B cell (primary cell): ENCODE results near the gene TAGLN2. TPM values are rescaled to one million over a fixed set of nuclear protein-coding genes. Genes with fewer than 3 reads are reported as not detected.

Experiments used
- ATAC-seq: fragments of 200-7000 bp; cut with Tn5 transposase; one replicate; pipeline ENCODE4 v1.10.0; 2021; ENCODE audit warnings: low read depth, mild to moderate bottlenecking, moderate number of reproducible peaks, moderate library complexity
- CTCF ChIA-PET: fragments of 350-600 bp; sonication (Branson Sonifier 250); formaldehyde crosslinking; loops from one replicate; lab custom pipeline; 2021; ENCODE audit warnings: antibody characterized with exemption, inconsistent platforms; lab: Charles Lee
- POLR2A ChIA-PET: fragments of 350-600 bp; sonication (Branson Sonifier 250); formaldehyde crosslinking; loops from one replicate; lab custom pipeline; 2021; ENCODE audit warnings: antibody characterized with exemption; lab: Charles Lee
- DNase-seq: peaks from one replicate; pipeline ENCODE4 v3.0.0; 2013
- H2AFZ ChIP-seq: 2 replicates; pipeline ENCODE4 v1.6.1; 2012; ENCODE audit warnings: mild to moderate bottlenecking, low read depth, low read length; ENCODE audit not compliant: insufficient read depth, poor library complexity, severe bottlenecking
- H3K27ac ChIP-seq, 2 donors: 1 replicate in 1 of 2; 2 replicates in 1 of 2; pipeline ENCODE4 v1.5.1; 2012 to 2013; ENCODE audit warnings: low read length in 2 of 2, mild to moderate bottlenecking in 2 of 2, moderate library complexity in 1 of 2
- H3K27me3 ChIP-seq, 4 experiments: fragments of 200-600 bp in 1 of 4; sonication (generic) in 1 of 4; replicated peaks in 1 of 4; 1 replicate in 2 of 4; 2 replicates in 2 of 4; pipeline versions ENCODE4 v1.6.1 to v1.7.0; 2013 to 2016; ENCODE audit warnings: low read length in 3 of 4, mild to moderate bottlenecking in 2 of 4, mixed read lengths in 1 of 4, moderate library complexity in 1 of 4; ENCODE audit not compliant: insufficient read depth in 4 of 4, control insufficient read depth in 3 of 4; ENCODE audit errors: control extremely low read depth in 1 of 4
- H3K36me3 ChIP-seq, 2 experiments: replicated peaks in 1 of 2; 1 replicate in 1 of 2; 2 replicates in 1 of 2; pipeline versions ENCODE4 v1.6.1 to v1.7.1; 2013; ENCODE audit warnings: low read length in 1 of 2; ENCODE audit not compliant: insufficient read depth in 2 of 2, control insufficient read depth in 1 of 2; ENCODE audit errors: control extremely low read depth in 1 of 2, extremely low read depth in 1 of 2
- H3K4me1 ChIP-seq, 2 donors: fragments of 200-600 bp in 1 of 2; sonication (generic) in 1 of 2; 1 replicate in 1 of 2; 2 replicates in 1 of 2; pipeline versions ENCODE4 v1.5.1 to v1.6.1; 2013 to 2017; ENCODE audit warnings: low read length in 2 of 2; ENCODE audit not compliant: control insufficient read depth in 2 of 2, insufficient read depth in 2 of 2
- H3K4me2 ChIP-seq: replicated peaks from 2 replicates; pipeline ENCODE3; 2012; ENCODE audit warnings: mild to moderate bottlenecking, low read depth, low read length; ENCODE audit not compliant: poor library complexity, severe bottlenecking
- H3K4me3 ChIP-seq, 5 experiments: fragments of 200-600 bp in 1 of 5; sonication (generic) in 1 of 5; 1 replicate in 3 of 5; 2 replicates in 2 of 5; pipeline versions ENCODE4 v1.5.1 to v1.7.0; 2011 to 2016; ENCODE audit warnings: low read length in 4 of 5, mild to moderate bottlenecking in 4 of 5, low read depth in 2 of 5, control low read depth in 1 of 5, moderate library complexity in 1 of 5; ENCODE audit not compliant: insufficient read depth in 1 of 5; ENCODE audit errors: control extremely low read depth in 1 of 5, extremely low read depth in 1 of 5
- H3K79me2 ChIP-seq: fragments of 200-600 bp; sonication (generic); one replicate; pipeline ENCODE4 v1.6.0; 2016; ENCODE audit warnings: low read length; ENCODE audit not compliant: control insufficient read depth, insufficient read depth
- H3K9ac ChIP-seq: fragments of 200-600 bp; sonication (generic); 2 replicates; pipeline ENCODE4 v1.6.1; 2017; ENCODE audit warnings: mild to moderate bottlenecking, low read length, moderate library complexity
- H3K9me3 ChIP-seq, 3 donors: one replicate each; pipeline versions ENCODE4 v1.6.1 to v1.7.1; 2013; ENCODE audit warnings: low read length in 2 of 3; ENCODE audit not compliant: control insufficient read depth in 2 of 3, insufficient read depth in 1 of 3; ENCODE audit errors: control extremely low read depth in 1 of 3
- H4K20me1 ChIP-seq: 2 replicates; pipeline ENCODE4 v1.6.0; 2012; ENCODE audit warnings: mild to moderate bottlenecking, low read length; ENCODE audit not compliant: insufficient read depth, control insufficient read depth, poor library complexity, severe bottlenecking
- H3K27ac Mint-ChIP-seq: one replicate; pipeline ENCODE4 v1.8.0; 2021; ENCODE audit warnings: mixed read lengths
- H3K27me3 Mint-ChIP-seq: one replicate; pipeline ENCODE4 v1.8.0; 2021; ENCODE audit warnings: mixed read lengths
- H3K4me1 Mint-ChIP-seq: one replicate; pipeline ENCODE4 v1.8.0; 2021; ENCODE audit warnings: mixed read lengths
- H3K4me3 Mint-ChIP-seq: one replicate; pipeline ENCODE4 v1.8.0; 2021; ENCODE audit warnings: mixed read lengths
- H3K9me3 Mint-ChIP-seq: one replicate; pipeline ENCODE4 v1.8.0; 2022; ENCODE audit warnings: mixed read lengths; ENCODE audit not compliant: insufficient read depth
- EZH2 ChIP-seq: IDR thresholded peaks from 2 replicates; pipeline ENCODE4 v1.6.1; 2012; ENCODE audit warnings: borderline replicate concordance, low read depth, mild to moderate bottlenecking, moderate library complexity, low read length; ENCODE audit not compliant: insufficient read depth, poor library complexity, severe bottlenecking
- WGBS: methylation state at CpG from one replicate; pipeline ENCODE4 v1.1.5; 2013; ENCODE audit warnings: missing lambda C conversion rate; ENCODE audit not compliant: insufficient coverage; 5-methylcytosine and 5-hydroxymethylcytosine counted together
- intact Hi-C: fragments of 100-400 bp; cut with micrococcal nuclease; formaldehyde crosslinking; loops from one replicate; pipeline ENCODE4 v1.10.0; 2022
- polyA plus RNA-seq: library from polyadenylated mRNA; depleted of rRNA; stranded (reverse); fragments of >200 nt; gene quantifications from 2 replicates; pipeline ENCODE4 v1.2.3, GENCODE V29; 2012
- total RNA-seq, 2 donors: library from RNA; stranded (reverse); fragments of 120-200 nt in 1 of 2; gene quantifications; 1 replicate in 1 of 2; 2 replicates in 1 of 2; pipeline versions ENCODE4 v1.2.3 to v1.2.4, GENCODE V29; 2013 to 2022
- TF ChIP-seq, protein P1 (sequence below): fragments of 200-600 bp; IDR thresholded peaks from one replicate; pipeline ENCODE4 v1.8.0; 2022; ENCODE audit warnings: antibody characterized with exemption, mild to moderate bottlenecking

Gene TAGLN2
- total and polyA plus RNA-seq, 2 donors (not counting 1 experiment from before 2014, with no cell fraction given): 342 to 721 TPM

DNA sequence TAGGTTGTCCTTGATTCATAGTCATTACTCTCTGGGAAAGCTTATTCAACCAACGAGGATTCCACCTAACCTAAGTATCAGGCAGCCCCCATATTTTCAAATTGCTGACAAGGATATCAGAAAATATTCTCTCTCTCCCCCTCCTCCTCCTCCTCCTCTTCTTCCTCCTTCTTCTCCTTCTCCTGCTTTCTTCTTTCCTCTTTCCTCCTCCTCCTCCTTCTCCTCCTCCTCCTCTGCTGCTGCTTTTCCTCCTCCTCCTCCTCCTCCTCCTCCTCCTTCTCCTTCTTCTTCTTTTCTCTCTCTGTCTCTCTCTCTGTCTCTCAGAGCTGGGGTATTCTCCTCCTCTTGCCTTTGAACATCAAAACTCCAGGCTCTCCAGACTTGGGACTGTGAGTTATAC lies 22.6 kb upstream of the TAGLN2 start:
- Mint-ChIP-seq H3K9me3 (no peaks in the 10 kb centered on the region), H3K4me3 (no peak overlapping the region), H3K27ac (no peak overlapping the region), H3K27me3 (peaks cover 54% of the 10 kb centered on the region), H3K4me1 (peaks cover 15% of the 10 kb centered on the region)
- no peak overlapping the region for H3K4me3 ChIP-seq
- peaks cover 0 to 43% (median 21%) of the 10 kb centered on the region in 4 experiments for H3K27me3 ChIP-seq
- TF ChIP-seq EZH2: no peak
- TF ChIP-seq, protein P1, sequence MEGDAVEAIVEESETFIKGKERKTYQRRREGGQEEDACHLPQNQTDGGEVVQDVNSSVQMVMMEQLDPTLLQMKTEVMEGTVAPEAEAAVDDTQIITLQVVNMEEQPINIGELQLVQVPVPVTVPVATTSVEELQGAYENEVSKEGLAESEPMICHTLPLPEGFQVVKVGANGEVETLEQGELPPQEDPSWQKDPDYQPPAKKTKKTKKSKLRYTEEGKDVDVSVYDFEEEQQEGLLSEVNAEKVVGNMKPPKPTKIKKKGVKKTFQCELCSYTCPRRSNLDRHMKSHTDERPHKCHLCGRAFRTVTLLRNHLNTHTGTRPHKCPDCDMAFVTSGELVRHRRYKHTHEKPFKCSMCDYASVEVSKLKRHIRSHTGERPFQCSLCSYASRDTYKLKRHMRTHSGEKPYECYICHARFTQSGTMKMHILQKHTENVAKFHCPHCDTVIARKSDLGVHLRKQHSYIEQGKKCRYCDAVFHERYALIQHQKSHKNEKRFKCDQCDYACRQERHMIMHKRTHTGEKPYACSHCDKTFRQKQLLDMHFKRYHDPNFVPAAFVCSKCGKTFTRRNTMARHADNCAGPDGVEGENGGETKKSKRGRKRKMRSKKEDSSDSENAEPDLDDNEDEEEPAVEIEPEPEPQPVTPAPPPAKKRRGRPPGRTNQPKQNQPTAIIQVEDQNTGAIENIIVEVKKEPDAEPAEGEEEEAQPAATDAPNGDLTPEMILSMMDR: no peak
- H3K79me2 ChIP-seq: no peaks in the 10 kb centered on the region
- H4K20me1 ChIP-seq: no peaks in the 10 kb centered on the region
- H3K4me1 ChIP-seq: peaks cover 15 to 18% of the 10 kb centered on the region in 2 donors
- ChIA-PET CTCF (interaction anchor here (0.7 to 2.0 kb wide), 2 partner anchors 59 to 166 kb away, joined by 5 to 6 read pairs; no protein-coding TSS in a partner anchor), POLR2A (no interaction called here)
- H3K36me3 ChIP-seq: no peaks in the 10 kb centered on the region
- no peak overlapping the region for H3K4me2 ChIP-seq
- DNase-seq (no peak), ATAC-seq (no peak)
- H3K9me3 ChIP-seq: no peaks in the 10 kb centered on the region
- no peak overlapping the region for H3K27ac ChIP-seq
- no peak overlapping the region for H3K9ac ChIP-seq
- H2AFZ ChIP-seq: no peak overlapping the region
- intact Hi-C loops: no loop called here
- WGBS: 69% methylated on average over 1 of the region's 1 CpG
